T-helper 17 cell (primary cell): ENCODE measurements around the gene KCTD3. TPM values are rescaled to one million over a fixed set of nuclear protein-coding genes. Genes with fewer than 3 reads are reported as not detected.

Experiments used
- ATAC-seq: fragments of 150-1000 bp; cut with Tn5 transposase; 2 replicates; pipeline ENCODE4 v1.10.0; 2021; ENCODE audit warnings: mild to moderate bottlenecking, moderate library complexity
- DNase-seq, 3 donors: peaks; one replicate each; pipeline versions ENCODE4 v3.0.0 to v3.0.0-alpha.2; 2020 to 2021
- H3K9me3 ChIP-seq: one replicate; pipeline ENCODE4 v1.7.0; 2013; ENCODE audit warnings: low read length, mild to moderate bottlenecking; ENCODE audit not compliant: control insufficient read depth, poor library complexity, severe bottlenecking
- H3K27ac Mint-ChIP-seq: one replicate; pipeline ENCODE4 v1.8.0; 2022; ENCODE audit warnings: mild to moderate bottlenecking, moderate library complexity, mixed read lengths
- H3K27me3 Mint-ChIP-seq: one replicate; pipeline ENCODE4 v1.8.0; 2022; ENCODE audit warnings: mixed read lengths
- H3K36me3 Mint-ChIP-seq: one replicate; pipeline ENCODE4 v1.8.0; 2022; ENCODE audit warnings: low read depth, mixed read lengths
- H3K4me1 Mint-ChIP-seq: one replicate; pipeline ENCODE4 v1.8.0; 2022; ENCODE audit warnings: mild to moderate bottlenecking, mixed read lengths
- H3K4me3 Mint-ChIP-seq: one replicate; pipeline ENCODE4 v1.8.0; 2022; ENCODE audit warnings: mild to moderate bottlenecking, moderate library complexity, mixed read lengths
- total RNA-seq, 4 donors: library from RNA in 2 of 4; stranded (reverse) in 2 of 4; gene quantifications; one replicate each; pipeline ENCODE4 v1.2.3 and lab custom pipeline; 2022 to 2026

KCTD3 gene
- total RNA-seq, 2 donors from 2014 or later = 2.1 to 2.5 TPM

- Mint-ChIP-seq H3K27me3 (no peaks in the 10 kb centered on the region), H3K27ac (no peak overlapping the region), H3K4me3 (no peak overlapping the region)
These were observed 34.2 kb downstream of the KCTD3 start for GRCh38 chr1:215601276-215601675.

GRCh38 chr1:215603319-215603718 lies 36.2 kb downstream of the KCTD3 start:
- no peak for ATAC-seq
- no peaks in the 10 kb centered on the region for H3K36me3 Mint-ChIP-seq
- no peaks in the 10 kb centered on the region for H3K9me3 ChIP-seq
- H3K27me3 Mint-ChIP-seq = no peaks in the 10 kb centered on the region
- H3K27ac Mint-ChIP-seq = no peak overlapping the region
- no peaks in the 10 kb centered on the region for H3K4me1 Mint-ChIP-seq
- DNase-seq = no peak
- H3K4me3 Mint-ChIP-seq = no peak overlapping the region

More at GRCh38 chr1:215601276-215601675, 34.2 kb downstream of the KCTD3 start:
- no peak for ATAC-seq
- H3K36me3 Mint-ChIP-seq = no peaks in the 10 kb centered on the region
- H3K9me3 ChIP-seq = no peaks in the 10 kb centered on the region
- no peaks in the 10 kb centered on the region for H3K4me1 Mint-ChIP-seq
- DNase-seq = no peak

DNA sequence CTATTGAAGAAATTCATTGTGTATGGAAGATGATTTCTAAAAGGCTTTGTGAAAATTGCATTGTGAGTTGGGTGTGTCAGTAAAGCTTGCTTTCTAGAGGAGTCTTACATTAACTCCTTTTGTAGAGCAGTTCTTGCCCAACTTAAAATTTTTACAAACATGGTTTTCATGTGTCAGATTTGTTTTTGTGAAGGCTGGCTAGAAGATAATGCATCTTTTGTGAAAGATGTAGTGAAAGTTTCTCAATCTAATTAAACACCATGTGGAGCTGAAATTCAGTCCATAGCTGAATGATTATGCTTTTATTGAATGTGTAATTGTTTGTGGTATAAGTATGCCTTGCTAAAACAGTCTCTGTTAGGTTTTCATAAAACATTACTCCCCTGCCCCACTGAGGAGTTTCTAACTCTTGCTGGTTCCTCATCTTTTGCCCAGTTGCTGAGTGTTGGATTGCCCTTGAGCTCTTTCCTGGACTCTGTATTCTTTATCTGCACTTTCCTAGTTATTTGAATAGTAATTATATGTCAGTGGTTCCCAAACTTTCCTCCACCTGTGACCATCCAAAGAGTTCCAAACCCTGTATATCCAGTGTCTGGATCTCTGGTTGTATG lies 38.0 kb downstream of the KCTD3 start:
- no peaks in the 10 kb centered on the region for H3K4me1 Mint-ChIP-seq
- DNase-seq (no peak), ATAC-seq (no peak)
- no peak overlapping the region for H3K4me3 Mint-ChIP-seq
- H3K9me3 ChIP-seq = no peaks in the 10 kb centered on the region
- H3K27me3 Mint-ChIP-seq = no peaks in the 10 kb centered on the region
- H3K27ac Mint-ChIP-seq = no peak overlapping the region
- H3K36me3 Mint-ChIP-seq = peaks cover 2% of the 10 kb centered on the region

DNA sequence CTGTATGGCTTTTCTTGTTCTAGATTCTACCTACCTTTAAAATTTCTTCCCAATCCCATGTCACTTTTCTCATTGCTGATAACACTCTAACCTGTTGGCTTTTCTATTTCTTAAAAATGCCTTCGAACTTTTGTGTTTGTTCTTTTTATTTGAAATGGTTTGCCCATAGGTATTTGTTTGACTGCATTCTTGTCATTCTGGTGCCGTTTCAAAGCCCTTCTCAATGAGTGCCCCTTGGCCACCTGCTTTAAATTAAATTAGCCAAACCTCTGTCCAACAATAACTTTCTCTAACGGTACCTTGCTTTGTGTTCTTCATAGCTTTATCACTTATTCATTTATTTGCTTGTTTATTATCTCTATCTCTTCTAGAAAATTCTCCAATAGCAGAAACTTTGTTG lies 38.9 kb downstream of the KCTD3 start:
- peaks cover 2% of the 10 kb centered on the region for H3K36me3 Mint-ChIP-seq
- DNase-seq = no peak
- no peaks in the 10 kb centered on the region for H3K27me3 Mint-ChIP-seq
- no peaks in the 10 kb centered on the region for H3K9me3 ChIP-seq
- H3K27ac Mint-ChIP-seq = no peak overlapping the region
- ATAC-seq = no peak
- H3K4me3 Mint-ChIP-seq = no peak overlapping the region
- H3K4me1 Mint-ChIP-seq = no peaks in the 10 kb centered on the region

DNA sequence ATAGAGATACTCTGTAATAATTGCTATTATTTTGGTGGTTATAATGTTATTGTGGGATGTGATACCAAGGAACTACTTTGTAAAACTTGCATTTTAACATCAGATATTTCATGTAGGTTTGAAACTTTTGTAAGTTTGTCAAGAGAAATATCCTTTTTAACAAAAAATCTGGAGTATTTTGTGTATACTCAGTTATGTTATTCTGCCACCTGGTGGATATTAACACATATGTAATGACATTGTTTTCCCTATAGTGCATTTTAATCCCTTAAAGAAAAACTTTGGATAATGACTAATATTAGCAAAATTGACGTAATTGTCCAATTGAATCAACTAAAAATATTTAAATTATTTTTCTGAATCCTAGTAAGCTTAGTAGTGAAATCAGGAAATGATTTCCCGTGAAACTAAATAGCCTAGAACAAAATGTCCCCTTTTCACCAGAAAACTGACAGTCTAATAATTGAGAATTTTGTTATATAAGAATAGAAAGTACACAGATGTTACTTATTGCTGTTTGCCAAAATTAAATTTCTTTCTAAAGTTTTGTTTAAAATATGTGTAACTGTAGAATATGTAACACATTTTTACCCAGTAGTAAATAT lies 39.6 kb downstream of the KCTD3 start:
- Mint-ChIP-seq H3K4me3 (no peak overlapping the region), H3K4me1 (no peaks in the 10 kb centered on the region)
- no peak for ATAC-seq

GRCh38 chr1:215607412-215607811 lies 40.3 kb downstream of the KCTD3 start:
- H3K9me3 ChIP-seq = no peaks in the 10 kb centered on the region
- DNase-seq = no peak
- Mint-ChIP-seq H3K27ac (no peak overlapping the region), H3K27me3 (no peaks in the 10 kb centered on the region), H3K4me3 (no peak overlapping the region), H3K4me1 (no peaks in the 10 kb centered on the region), H3K36me3 (peaks cover 2% of the 10 kb centered on the region)
- no peak for ATAC-seq

More for the DNA sequence above, 39.6 kb downstream of the KCTD3 start:
- Mint-ChIP-seq H3K36me3 (peaks cover 2% of the 10 kb centered on the region), H3K27ac (no peak overlapping the region), H3K27me3 (no peaks in the 10 kb centered on the region)
- no peaks in the 10 kb centered on the region for H3K9me3 ChIP-seq
- no peak for DNase-seq

GRCh38 chr1:215608646-215609045 lies 41.5 kb downstream of the KCTD3 start:
- ATAC-seq = no peak
- no peaks in the 10 kb centered on the region for H3K4me1 Mint-ChIP-seq
- DNase-seq = no peak
- H3K9me3 ChIP-seq = no peaks in the 10 kb centered on the region
- peaks cover 2% of the 10 kb centered on the region for H3K36me3 Mint-ChIP-seq
- H3K27ac Mint-ChIP-seq = no peak overlapping the region
- H3K27me3 Mint-ChIP-seq = no peaks in the 10 kb centered on the region
- no peak overlapping the region for H3K4me3 Mint-ChIP-seq

DNA sequence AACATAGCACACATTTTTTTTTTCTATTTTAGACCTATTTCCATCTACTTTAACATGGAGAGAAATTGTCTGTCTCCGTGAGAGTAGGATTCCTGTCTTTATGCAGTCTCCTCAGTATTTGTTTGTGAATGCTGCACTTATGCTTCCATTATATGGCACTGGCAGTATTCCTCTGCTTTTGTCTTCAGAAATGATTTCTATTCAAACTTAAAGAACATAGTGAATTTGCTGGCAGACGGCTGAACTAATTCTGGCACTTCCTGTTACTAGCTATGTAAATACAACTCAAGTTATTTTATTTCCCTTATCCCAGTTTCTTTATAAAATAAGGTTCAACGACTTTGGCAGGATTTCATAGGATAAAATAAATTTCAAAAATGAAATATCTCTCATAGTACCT lies 45.3 kb downstream of the KCTD3 start:
- no peaks in the 10 kb centered on the region for H3K4me1 Mint-ChIP-seq
- H3K27ac Mint-ChIP-seq = no peak overlapping the region
- peaks cover 2% of the 10 kb centered on the region for H3K36me3 Mint-ChIP-seq
- DNase-seq (no peak), ATAC-seq (no peak)
- no peaks in the 10 kb centered on the region for H3K9me3 ChIP-seq
- no peak overlapping the region for H3K4me3 Mint-ChIP-seq
- H3K27me3 Mint-ChIP-seq = no peaks in the 10 kb centered on the region

DNA sequence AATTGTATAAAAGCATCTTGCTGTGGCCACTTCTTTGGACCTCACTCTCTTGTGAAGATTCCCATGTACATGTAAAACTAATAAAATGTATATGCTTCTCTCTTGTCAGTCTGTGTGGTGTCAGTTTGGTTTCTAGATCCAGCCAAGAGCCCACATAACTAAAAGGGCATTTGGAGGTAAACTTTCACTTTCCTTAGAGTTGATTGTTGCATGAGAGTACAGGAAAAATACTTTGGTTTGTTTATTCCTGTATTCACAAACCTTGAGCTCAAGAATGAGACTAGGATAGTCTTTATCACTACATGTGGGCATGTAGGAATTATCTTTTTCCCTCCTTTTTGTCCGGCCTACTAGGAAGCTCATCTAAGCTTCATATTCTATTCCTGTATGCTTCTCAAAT lies 50.9 kb downstream of the KCTD3 start:
- ATAC-seq = no peak
- Mint-ChIP-seq H3K27ac (no peak overlapping the region), H3K4me3 (no peak overlapping the region)

DNA sequence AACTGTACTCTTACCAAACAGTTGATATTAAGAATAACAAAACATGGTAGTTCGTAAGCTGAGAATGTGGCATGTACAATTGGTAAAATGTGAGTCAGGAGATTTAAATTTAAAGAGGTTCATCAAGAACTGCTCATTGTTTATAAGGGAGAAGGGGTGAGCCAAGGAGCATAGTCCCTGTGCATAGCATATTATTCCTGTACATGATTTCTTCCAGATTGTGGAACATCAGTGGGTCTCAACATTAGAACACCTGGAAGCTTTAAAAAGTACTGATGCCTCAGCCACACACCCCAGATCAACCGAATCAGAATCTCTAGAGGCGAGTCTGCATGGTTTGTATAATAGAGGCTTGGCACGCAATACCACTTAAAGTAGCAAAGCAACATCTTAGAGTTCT lies 56.1 kb downstream of the KCTD3 start:
- Mint-ChIP-seq H3K4me1 (no peaks in the 10 kb centered on the region), H3K36me3 (no peaks in the 10 kb centered on the region), H3K27ac (no peak overlapping the region), H3K27me3 (no peaks in the 10 kb centered on the region), H3K4me3 (no peak overlapping the region)
- ATAC-seq (no peak), DNase-seq (no peak)
- H3K9me3 ChIP-seq = no peaks in the 10 kb centered on the region

More for the DNA sequence above, 50.9 kb downstream of the KCTD3 start:
- Mint-ChIP-seq H3K4me1 (no peaks in the 10 kb centered on the region), H3K36me3 (no peaks in the 10 kb centered on the region), H3K27me3 (no peaks in the 10 kb centered on the region)
- DNase-seq = no peak
- no peaks in the 10 kb centered on the region for H3K9me3 ChIP-seq

DNA sequence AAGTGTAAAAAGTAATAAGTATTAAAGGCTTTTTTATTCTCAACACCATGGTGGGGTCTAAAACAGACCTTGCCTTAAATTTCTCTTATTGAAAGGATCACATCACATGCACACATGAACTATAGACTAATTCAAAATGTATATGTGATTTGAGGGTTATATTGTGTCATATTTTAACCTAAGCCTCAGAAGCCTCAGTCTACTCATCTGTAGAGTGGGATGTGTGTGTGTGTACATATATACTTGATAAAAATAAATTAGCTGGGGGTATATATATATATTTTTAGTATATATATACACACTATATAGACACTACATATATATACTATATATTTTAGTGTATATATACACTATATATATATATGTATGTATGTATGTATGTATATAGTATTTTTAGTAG lies 58.8 kb downstream of the KCTD3 start:
- no peaks in the 10 kb centered on the region for H3K27me3 Mint-ChIP-seq

GRCh38 chr1:215631040-215631439 lies 63.9 kb downstream of the KCTD3 start:
- H3K36me3 Mint-ChIP-seq = no peaks in the 10 kb centered on the region

More for the DNA sequence above, 58.8 kb downstream of the KCTD3 start:
- DNase-seq (no peak), ATAC-seq (no peak)
- no peak overlapping the region for H3K27ac Mint-ChIP-seq
- no peaks in the 10 kb centered on the region for H3K9me3 ChIP-seq
- H3K4me1 Mint-ChIP-seq = no peaks in the 10 kb centered on the region
- H3K4me3 Mint-ChIP-seq = no peak overlapping the region
- H3K36me3 Mint-ChIP-seq = no peaks in the 10 kb centered on the region

DNA sequence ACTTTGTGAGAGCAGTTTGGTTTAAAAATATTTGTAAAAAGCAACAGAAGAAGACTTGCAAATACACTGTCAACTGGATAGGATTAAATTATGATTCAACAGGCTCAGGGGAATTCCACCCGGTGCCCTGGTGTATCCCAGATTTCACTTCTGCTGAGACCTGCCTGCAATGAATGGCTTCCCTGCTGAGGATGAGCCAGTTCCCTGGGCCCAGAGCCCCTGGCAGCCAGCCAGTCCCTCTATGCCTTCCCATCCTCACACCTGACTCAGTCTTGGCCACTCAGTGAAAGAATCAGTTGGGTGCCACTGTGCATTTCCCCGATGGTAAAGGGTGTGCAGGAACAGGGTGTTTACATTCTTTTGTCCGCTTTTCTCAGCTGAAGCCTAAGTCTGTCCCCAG lies 64.4 kb downstream of the KCTD3 start:
- H3K27ac Mint-ChIP-seq = no peak overlapping the region
- no peaks in the 10 kb centered on the region for H3K9me3 ChIP-seq
- H3K27me3 Mint-ChIP-seq = no peaks in the 10 kb centered on the region
- H3K4me3 Mint-ChIP-seq = no peak overlapping the region
- DNase-seq (no peak), ATAC-seq (no peak)
- no peaks in the 10 kb centered on the region for H3K4me1 Mint-ChIP-seq
- H3K36me3 Mint-ChIP-seq = no peaks in the 10 kb centered on the region

More at GRCh38 chr1:215631040-215631439, 63.9 kb downstream of the KCTD3 start:
- Mint-ChIP-seq H3K27me3 (no peaks in the 10 kb centered on the region), H3K4me1 (no peaks in the 10 kb centered on the region), H3K27ac (no peak overlapping the region), H3K4me3 (no peak overlapping the region)
- no peak for DNase-seq
- no peaks in the 10 kb centered on the region for H3K9me3 ChIP-seq
- no peak for ATAC-seq

DNA sequence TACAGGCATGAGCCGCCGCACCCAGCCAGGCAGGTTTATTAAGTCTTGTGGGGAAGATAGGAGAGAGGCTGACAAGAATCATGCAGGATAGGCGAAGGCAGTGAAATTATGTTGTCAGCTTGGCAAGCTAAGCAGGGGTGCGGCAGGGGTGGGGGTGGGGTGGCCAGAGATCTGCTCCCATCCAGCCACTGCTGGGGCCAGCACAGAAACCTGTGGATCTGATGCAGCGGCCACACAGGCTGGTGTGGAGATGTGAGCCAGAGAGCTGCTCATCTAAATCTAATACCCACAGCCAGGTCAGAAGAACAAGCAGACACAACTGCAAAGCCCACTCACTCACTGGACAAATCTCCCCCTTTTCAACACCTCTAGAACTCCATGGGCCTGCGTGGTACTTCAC lies 68.7 kb downstream of the KCTD3 start:
- no peak for ATAC-seq
- no peak overlapping the region for H3K4me3 Mint-ChIP-seq
- H3K27me3 Mint-ChIP-seq = no peaks in the 10 kb centered on the region
- H3K9me3 ChIP-seq = no peaks in the 10 kb centered on the region
- no peaks in the 10 kb centered on the region for H3K36me3 Mint-ChIP-seq
- DNase-seq = no peak
- no peak overlapping the region for H3K27ac Mint-ChIP-seq
- no peaks in the 10 kb centered on the region for H3K4me1 Mint-ChIP-seq
